Suprapubic skin (tissue), 4 donors: Measurements from ENCODE around the gene HMG20B. TPM values are rescaled to one million over a fixed set of nuclear protein-coding genes. Genes with fewer than 3 reads are reported as not detected.
A peak's percentile ranks its signal among the peaks of the same experiment; 100 is the strongest.

ENCODE experiments used
- DNase-seq, 2 donors: peaks; one replicate each; pipeline ENCODE4 v3.0.0-alpha.2; 2019; ENCODE audit warnings: low spot score in 2 of 2
- H3K27ac ChIP-seq: fragments of 200-600 bp; sonication (generic); one replicate; pipeline ENCODE4 v1.5.1; 2019
- H3K27me3 ChIP-seq: fragments of 200-600 bp; sonication (generic); one replicate; pipeline ENCODE4 v1.5.1; 2019
- H3K36me3 ChIP-seq: fragments of 200-600 bp; sonication (generic); one replicate; pipeline ENCODE4 v1.5.1; 2019
- H3K4me1 ChIP-seq: fragments of 200-600 bp; sonication (generic); one replicate; pipeline ENCODE4 v1.5.1; 2019
- H3K4me3 ChIP-seq: fragments of 200-600 bp; sonication (generic); one replicate; pipeline ENCODE4 v1.5.1; 2019; ENCODE audit warnings: mild to moderate bottlenecking
- H3K9me3 ChIP-seq: fragments of 200-600 bp; sonication (generic); one replicate; pipeline ENCODE4 v1.5.1; 2019
- CTCF ChIP-seq, 2 donors: fragments of 200-600 bp in 1 of 2; fragments of 450-650 bp in 1 of 2; sonication (generic) in 1 of 2; IDR thresholded peaks; one replicate each; pipeline ENCODE4 v1.5.1; 2016 to 2019; ENCODE audit warnings: antibody characterized with exemption in 2 of 2, mild to moderate bottlenecking in 1 of 2, moderate library complexity in 1 of 2
- EP300 ChIP-seq: sonication (generic); formaldehyde crosslinking; IDR thresholded peaks from one replicate; pipeline ENCODE4 v1.6.1; 2017; ENCODE audit warnings: antibody characterized with exemption
- POLR2A ChIP-seq, 2 donors: fragments of 450-650 bp; IDR thresholded peaks; one replicate each; pipeline ENCODE4 v1.6.1; 2017; ENCODE audit warnings: antibody characterized with exemption in 2 of 2, mild to moderate bottlenecking in 2 of 2, moderate library complexity in 2 of 2
- POLR2AphosphoS5 ChIP-seq, 3 donors: sonication (generic); formaldehyde crosslinking; IDR thresholded peaks; one replicate each; pipeline ENCODE4 v1.6.1; 2017; ENCODE audit warnings: antibody characterized with exemption in 3 of 3
- WGBS: methylation state at CpG from one replicate; pipeline ENCODE4 v1.1.5; 2018; 5-methylcytosine and 5-hydroxymethylcytosine counted together
- total RNA-seq, 4 donors: library from RNA; depleted of rRNA; stranded (reverse); fragments of >200 nt; gene quantifications; one replicate each; pipeline ENCODE4 v1.1.0, GENCODE V29; 2016

The HMG20B gene
- total RNA-seq, 4 donors from 2014 or later: 87.9 to 135 (median 118) TPM

- 70% methylated on average over 9 of the region's 9 CpGs for WGBS
- no peak overlapping the region for H3K4me3 ChIP-seq
- H3K36me3 ChIP-seq: peaks cover 8% of the 10 kb centered on the region
- no peaks in the 10 kb centered on the region for H3K27me3 ChIP-seq
- no peak for TF ChIP-seq CTCF (IDR thresholded peaks at IDR 0.05)
- DNase-seq: no peak
- no peaks in the 10 kb centered on the region for H3K9me3 ChIP-seq
- peaks cover 28% of the 10 kb centered on the region for H3K4me1 ChIP-seq
- no peak overlapping the region for H3K27ac ChIP-seq
Observed at GRCh38 chr19:3551792-3552095, 21.0 kb upstream of the HMG20B start.

GRCh38 chr19:3554254-3555083 lies 18.3 kb upstream of the HMG20B start:
- H3K4me3 ChIP-seq: no peak overlapping the region
- no peaks in the 10 kb centered on the region for H3K36me3 ChIP-seq
- no peak overlapping the region for H3K27ac ChIP-seq
- H3K27me3 ChIP-seq: no peaks in the 10 kb centered on the region
- peaks cover 40% of the 10 kb centered on the region for H3K4me1 ChIP-seq
- no peaks in the 10 kb centered on the region for H3K9me3 ChIP-seq
- WGBS: 69% methylated on average over 20 of the region's 21 CpGs
- no peak for DNase-seq
- no peak for TF ChIP-seq POLR2A (IDR thresholded peaks at IDR 0.05)
- no peak for TF ChIP-seq POLR2AphosphoS5 (IDR thresholded peaks at IDR 0.05)
- TF ChIP-seq EP300: no peak
- TF ChIP-seq CTCF (IDR thresholded peaks at IDR 0.05): no peak

GRCh38 chr19:3555653-3556422 lies 16.9 kb upstream of the HMG20B start:
- no peaks in the 10 kb centered on the region for H3K9me3 ChIP-seq
- peaks cover 40% of the 10 kb centered on the region for H3K4me1 ChIP-seq
- no peaks in the 10 kb centered on the region for H3K27me3 ChIP-seq
- 77% methylated on average over 8 of the region's 15 CpGs for WGBS
- H3K36me3 ChIP-seq: no peaks in the 10 kb centered on the region
- DNase-seq: no peak
- H3K27ac ChIP-seq: no peak overlapping the region
- peak overlapping the region; percentile 92 for H3K4me3 ChIP-seq
- TF ChIP-seq POLR2AphosphoS5 (IDR thresholded peaks at IDR 0.05): no peak
- no peak for TF ChIP-seq CTCF (IDR thresholded peaks at IDR 0.05)

GRCh38 chr19:3556423-3556977 lies 16.2 kb upstream of the HMG20B start:
- Histone ChIP-seq H3K9me3 (no peaks in the 10 kb centered on the region), H3K27me3 (no peaks in the 10 kb centered on the region), H3K27ac (no peak overlapping the region), H3K4me3 (peak overlapping the region; percentile 92), H3K36me3 (no peaks in the 10 kb centered on the region), H3K4me1 (peaks cover 40% of the 10 kb centered on the region)
- DNase-seq: no peak
- no peak for TF ChIP-seq CTCF (IDR thresholded peaks at IDR 0.05)
- TF ChIP-seq EP300: no peak
- TF ChIP-seq POLR2AphosphoS5 (IDR thresholded peaks at IDR 0.05): no peak
- TF ChIP-seq POLR2A (IDR thresholded peaks at IDR 0.05): no peak
- 29% methylated on average over 9 of the region's 9 CpGs for WGBS

- Histone ChIP-seq H3K27me3 (no peaks in the 10 kb centered on the region), H3K4me1 (peaks cover 40% of the 10 kb centered on the region), H3K4me3 (peak overlapping the region; percentile 92), H3K9me3 (no peaks in the 10 kb centered on the region), H3K27ac (peak overlapping the region; percentile 88), H3K36me3 (no peaks in the 10 kb centered on the region)
- DNase-seq: no peak
- WGBS: 0% methylated on average over 4 of the region's 60 CpGs
- TF ChIP-seq POLR2A (IDR thresholded peaks at IDR 0.05): no peak
- TF ChIP-seq CTCF (IDR thresholded peaks at IDR 0.05): no peak
- TF ChIP-seq EP300: no peak
- no peak for TF ChIP-seq POLR2AphosphoS5 (IDR thresholded peaks at IDR 0.05)
Observed at GRCh38 chr19:3556978-3557460, 15.7 kb upstream of the HMG20B start.
